Transverse colon (tissue), 4 donors: ENCODE measurements around the gene LRBA.

Experiments
- EP300 ChIP-seq: sonication (generic); formaldehyde crosslinking; IDR thresholded peaks from one replicate; pipeline ENCODE4 v1.6.1; 2017; ENCODE audit warnings: antibody characterized with exemption, low read depth
- POLR2A ChIP-seq: fragments of 450-650 bp; IDR thresholded peaks from one replicate; pipeline ENCODE4 v1.6.1; 2016; ENCODE audit warnings: antibody characterized with exemption, mild to moderate bottlenecking, moderate library complexity
- POLR2AphosphoS5 ChIP-seq, 3 donors: sonication (generic); formaldehyde crosslinking; IDR thresholded peaks; one replicate each; pipeline ENCODE4 v1.6.1; 2016; ENCODE audit warnings: antibody characterized with exemption in 3 of 3
- TF ChIP-seq, protein P1 (sequence below), 5 experiments: fragments of 200-600 bp in 3 of 5; fragments of 450-650 bp in 2 of 5; sonication (generic) in 3 of 5; IDR thresholded peaks; 1 replicate in 2 of 5; 2 replicates in 3 of 5; pipeline ENCODE4 v1.5.1; 2016 to 2017; ENCODE audit warnings: antibody characterized with exemption in 5 of 5, inconsistent platforms in 3 of 5, mild to moderate bottlenecking in 2 of 5, moderate library complexity in 1 of 5

DNA sequence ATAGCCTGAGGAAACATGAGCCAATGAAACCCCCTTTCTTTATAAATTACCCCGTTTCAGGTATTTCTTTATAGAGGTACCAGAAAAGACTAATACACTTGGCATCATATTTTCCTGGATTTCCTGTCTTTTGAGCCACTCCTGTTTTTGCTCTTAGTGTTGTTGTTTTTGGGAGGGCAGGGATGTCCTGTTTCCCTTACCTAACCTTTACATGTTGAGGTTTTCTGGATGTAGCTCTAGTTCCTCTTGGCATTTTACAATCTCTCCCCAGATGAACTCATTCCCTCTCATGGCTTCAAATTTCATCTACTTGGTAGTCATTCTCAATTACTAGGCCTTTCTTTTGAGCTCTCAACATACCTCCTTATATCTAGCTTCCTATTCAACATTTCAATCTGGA lies 537.2 kb downstream of the LRBA start:
- TF ChIP-seq, protein P1, sequence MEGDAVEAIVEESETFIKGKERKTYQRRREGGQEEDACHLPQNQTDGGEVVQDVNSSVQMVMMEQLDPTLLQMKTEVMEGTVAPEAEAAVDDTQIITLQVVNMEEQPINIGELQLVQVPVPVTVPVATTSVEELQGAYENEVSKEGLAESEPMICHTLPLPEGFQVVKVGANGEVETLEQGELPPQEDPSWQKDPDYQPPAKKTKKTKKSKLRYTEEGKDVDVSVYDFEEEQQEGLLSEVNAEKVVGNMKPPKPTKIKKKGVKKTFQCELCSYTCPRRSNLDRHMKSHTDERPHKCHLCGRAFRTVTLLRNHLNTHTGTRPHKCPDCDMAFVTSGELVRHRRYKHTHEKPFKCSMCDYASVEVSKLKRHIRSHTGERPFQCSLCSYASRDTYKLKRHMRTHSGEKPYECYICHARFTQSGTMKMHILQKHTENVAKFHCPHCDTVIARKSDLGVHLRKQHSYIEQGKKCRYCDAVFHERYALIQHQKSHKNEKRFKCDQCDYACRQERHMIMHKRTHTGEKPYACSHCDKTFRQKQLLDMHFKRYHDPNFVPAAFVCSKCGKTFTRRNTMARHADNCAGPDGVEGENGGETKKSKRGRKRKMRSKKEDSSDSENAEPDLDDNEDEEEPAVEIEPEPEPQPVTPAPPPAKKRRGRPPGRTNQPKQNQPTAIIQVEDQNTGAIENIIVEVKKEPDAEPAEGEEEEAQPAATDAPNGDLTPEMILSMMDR (IDR thresholded peaks at IDR 0.05) = no peak
- TF ChIP-seq POLR2A (no peak), EP300 (no peak), POLR2AphosphoS5 (IDR thresholded peaks at IDR 0.05) (no peak)
